ENCODE data around the gene ASCC3. TPM values are rescaled to one million over a fixed set of nuclear protein-coding genes. Genes with fewer than 3 reads are reported as not detected.

The ASCC3 gene
- total RNA-seq, 1 experiment from 2014 or later, result 79.3 TPM

DNA sequence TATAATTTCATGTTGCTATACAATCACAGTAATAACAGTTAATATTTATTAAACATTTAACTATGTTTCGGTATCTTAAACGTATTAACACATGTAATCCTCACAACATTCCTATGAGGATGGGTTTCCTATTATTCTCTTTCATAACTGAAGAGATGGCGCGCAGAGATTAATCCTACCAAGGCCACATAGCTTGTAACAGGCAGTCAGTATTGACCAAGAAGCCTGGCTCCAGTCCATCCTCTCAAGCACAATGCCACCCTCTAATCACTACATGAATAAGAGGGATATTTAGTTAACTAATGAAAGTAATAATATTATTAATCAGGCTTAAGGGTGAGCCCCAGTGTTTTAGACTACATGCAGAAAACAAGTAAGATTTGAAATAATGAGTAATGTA lies 266.7 kb downstream of the ASCC3 start:
- H3K9me3 ChIP-seq (replicated peaks), result no peaks in the 10 kb centered on the region
- peaks cover 5% of the 10 kb centered on the region; the same call in 1 of the 2 replicates for H3K4me1 ChIP-seq
- no peaks in the 10 kb centered on the region for H3K27me3 ChIP-seq
- no peaks in the 10 kb centered on the region for H3K36me3 ChIP-seq
- no peak overlapping the region for H3K27ac ChIP-seq
- DNase-seq, result peak; percentile 7 to 13
- H3K4me3 ChIP-seq, result no peak overlapping the region

DNA sequence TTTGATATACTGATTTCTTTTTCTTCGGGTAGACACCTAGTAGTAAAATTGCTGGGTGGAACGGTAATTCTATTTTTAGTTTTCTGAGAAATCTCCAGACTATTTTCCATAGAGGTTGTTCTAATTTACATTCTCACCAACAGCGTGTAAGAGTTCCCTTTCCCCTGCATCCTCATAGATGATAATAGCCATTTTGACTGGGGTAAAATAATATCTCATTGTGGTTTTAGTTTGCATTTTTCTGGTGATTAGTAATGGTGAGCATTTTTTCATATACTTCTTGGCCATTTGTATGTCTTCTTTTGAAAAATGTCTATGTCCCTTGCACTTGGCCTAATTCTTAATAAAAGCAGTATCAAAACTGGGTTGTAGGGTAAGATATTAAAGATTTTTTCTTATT lies 267.5 kb downstream of the ASCC3 start:
- Histone ChIP-seq H3K4me3 (no peak overlapping the region), H3K27ac (no peak overlapping the region), H3K36me3 (no peaks in the 10 kb centered on the region), H3K27me3 (no peaks in the 10 kb centered on the region), H3K4me1 (peaks cover 5% of the 10 kb centered on the region; the same call in 1 of the 2 replicates), H3K9me3 (replicated peaks) (no peaks in the 10 kb centered on the region)
- DNase-seq, result peak in 1 of 2 experiments; percentile 4

GRCh38 chr6:100612094-100612493 lies 269.0 kb downstream of the ASCC3 start:
- Histone ChIP-seq H3K4me1 (peaks cover 5% of the 10 kb centered on the region; the same call in 1 of the 2 replicates), H3K36me3 (no peaks in the 10 kb centered on the region), H3K9me3 (replicated peaks) (no peaks in the 10 kb centered on the region), H3K27me3 (no peaks in the 10 kb centered on the region), H3K27ac (no peak overlapping the region), H3K4me3 (no peak overlapping the region)
- no peak for DNase-seq

DNA sequence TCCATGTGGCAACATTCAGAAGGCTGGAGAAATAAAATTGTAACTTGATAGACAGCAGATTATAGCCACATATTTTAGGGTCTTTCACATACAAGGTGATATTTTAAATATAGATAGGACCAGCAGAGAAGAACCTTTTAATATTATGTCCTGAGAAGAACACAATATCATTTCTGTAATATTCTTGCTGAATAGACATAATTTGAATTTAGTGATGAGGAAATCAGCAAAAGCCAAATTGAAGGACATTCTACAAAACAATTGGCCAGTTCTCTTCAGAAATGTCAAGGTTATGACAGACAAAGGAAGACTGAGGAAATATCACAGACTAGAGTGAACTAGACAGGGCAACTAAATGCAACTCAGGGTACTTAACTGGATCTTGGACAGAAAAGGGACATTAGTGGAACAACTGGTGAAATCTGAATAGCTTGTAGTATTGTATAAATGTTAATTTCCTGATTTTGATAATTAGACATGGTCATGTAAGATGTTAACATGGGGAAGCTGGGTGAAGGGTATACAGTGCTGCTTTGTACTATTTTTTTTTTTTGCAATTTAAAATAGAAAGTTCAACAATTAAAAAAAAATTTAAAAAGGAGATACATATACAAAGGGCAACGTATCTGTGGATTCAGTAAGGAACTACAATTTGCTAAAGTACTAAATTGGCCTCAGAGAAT lies 281.9 kb downstream of the ASCC3 start:
- Histone ChIP-seq H3K27me3 (no peaks in the 10 kb centered on the region), H3K36me3 (peaks cover 3% of the 10 kb centered on the region), H3K27ac (no peak overlapping the region), H3K9me3 (replicated peaks) (no peaks in the 10 kb centered on the region), H3K4me1 (no peaks in the 10 kb centered on the region), H3K4me3 (no peak overlapping the region)
- DNase-seq, result no peak

DNA sequence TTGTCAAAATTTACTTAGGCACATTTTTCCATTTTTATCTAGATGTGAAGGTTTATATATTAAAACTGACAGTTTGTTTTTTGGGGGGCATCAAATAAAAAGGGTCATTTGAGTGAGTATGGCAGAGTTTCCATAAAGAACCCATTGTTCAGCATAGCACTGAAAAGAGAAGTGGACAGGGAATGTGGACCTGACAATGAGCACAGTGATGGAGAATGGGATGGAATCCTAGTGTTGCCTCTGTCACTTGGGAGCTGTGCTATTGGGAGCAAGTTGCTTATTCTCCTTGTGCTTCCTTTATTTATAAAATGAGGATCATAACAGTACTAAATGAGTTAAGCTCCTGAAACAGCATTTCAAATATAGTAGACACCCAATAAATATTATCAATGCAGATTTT lies 285.7 kb downstream of the ASCC3 start:
- peaks cover 1% of the 10 kb centered on the region for H3K36me3 ChIP-seq
- H3K27ac ChIP-seq, result no peak overlapping the region
- no peak overlapping the region for H3K4me3 ChIP-seq
- H3K9me3 ChIP-seq (replicated peaks), result no peaks in the 10 kb centered on the region
- H3K27me3 ChIP-seq, result no peaks in the 10 kb centered on the region
- DNase-seq, result no peak
- H3K4me1 ChIP-seq, result no peaks in the 10 kb centered on the region; the same call in 1 of the 2 replicates

DNA sequence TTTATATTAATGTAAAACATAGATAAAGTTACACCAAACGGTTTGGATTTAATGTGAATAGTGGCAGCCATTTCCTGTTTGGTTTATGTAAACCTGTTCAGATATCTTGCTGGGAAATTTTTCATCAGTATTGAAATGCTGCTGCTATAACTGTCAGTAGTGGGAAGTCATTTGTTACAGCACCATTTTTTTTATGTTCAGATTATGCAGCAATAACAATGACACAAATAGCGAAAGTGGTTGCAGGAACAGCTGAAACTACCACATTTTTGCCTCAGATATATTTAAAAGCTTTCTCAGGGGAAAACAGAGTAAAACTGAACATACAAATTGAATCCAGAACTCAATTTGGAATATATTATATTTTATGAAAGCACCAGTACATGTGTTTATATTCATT lies 287.6 kb downstream of the ASCC3 start:
- Histone ChIP-seq H3K36me3 (peaks cover 18% of the 10 kb centered on the region), H3K4me1 (no peaks in the 10 kb centered on the region; the same call in 1 of the 2 replicates), H3K9me3 (replicated peaks) (no peaks in the 10 kb centered on the region), H3K27me3 (no peaks in the 10 kb centered on the region), H3K27ac (no peak overlapping the region), H3K4me3 (no peak overlapping the region)
- DNase-seq, result no peak

- Histone ChIP-seq H3K27me3 (no peaks in the 10 kb centered on the region), H3K27ac (no peak overlapping the region), H3K36me3 (peaks cover 23% of the 10 kb centered on the region), H3K4me1 (no peaks in the 10 kb centered on the region; the same call in 1 of the 2 replicates), H3K9me3 (replicated peaks) (no peaks in the 10 kb centered on the region), H3K4me3 (no peak overlapping the region)
- DNase-seq, result peak in 1 of 2 experiments; percentile 26
Measured at GRCh38 chr6:100592929-100593328, 288.2 kb downstream of the ASCC3 start.

DNA sequence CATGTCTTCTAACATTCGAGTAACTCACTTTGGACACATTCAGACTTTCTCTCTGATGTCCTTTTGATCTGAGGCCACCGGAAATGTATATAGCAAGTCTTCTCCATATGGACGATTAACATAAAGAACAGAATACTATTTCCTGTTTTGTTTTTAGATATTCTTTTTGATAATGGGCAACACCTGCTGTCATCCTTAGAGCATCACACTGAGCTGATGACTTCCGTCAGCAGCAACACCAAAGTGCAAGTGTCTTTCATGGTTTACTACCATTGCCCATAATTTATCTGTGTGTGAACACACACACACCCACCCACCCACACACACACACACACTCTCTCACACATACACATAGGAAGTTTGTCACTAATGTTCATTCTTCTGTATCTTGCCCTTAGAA lies 303.7 kb downstream of the ASCC3 start:
- no peak for DNase-seq
- H3K4me1 ChIP-seq, result no peaks in the 10 kb centered on the region
- H3K9me3 ChIP-seq (replicated peaks), result peaks cover 4% of the 10 kb centered on the region; the same call in 1 of the 2 replicates
- H3K36me3 ChIP-seq, result peaks cover 17% of the 10 kb centered on the region
- H3K4me3 ChIP-seq, result no peak overlapping the region
- H3K27me3 ChIP-seq, result no peaks in the 10 kb centered on the region
- H3K27ac ChIP-seq, result no peak overlapping the region

DNA sequence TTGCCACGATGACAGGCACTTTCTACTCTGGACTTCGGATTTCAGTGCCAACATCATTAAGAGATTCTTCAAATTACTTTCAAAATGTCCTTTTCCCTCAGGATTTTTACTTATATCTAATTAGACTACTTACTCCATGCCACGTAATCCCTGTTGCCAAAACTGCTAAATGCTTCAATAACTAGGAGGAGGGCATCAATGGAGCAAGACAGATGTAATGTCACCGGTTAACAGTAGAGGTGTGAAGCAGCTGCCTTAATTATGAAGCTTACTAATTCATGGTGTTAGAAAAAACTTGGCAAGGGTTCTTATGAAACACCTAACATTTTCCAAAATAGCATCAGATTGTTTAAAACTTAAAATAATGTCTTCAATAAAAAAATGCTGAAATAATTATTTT lies 305.2 kb downstream of the ASCC3 start:
- Histone ChIP-seq H3K27me3 (no peaks in the 10 kb centered on the region), H3K4me1 (no peaks in the 10 kb centered on the region), H3K36me3 (peaks cover 26% of the 10 kb centered on the region), H3K9me3 (replicated peaks) (peaks cover 4% of the 10 kb centered on the region; the same call in 1 of the 2 replicates), H3K27ac (no peak overlapping the region), H3K4me3 (no peak overlapping the region)
- no peak for DNase-seq

DNA sequence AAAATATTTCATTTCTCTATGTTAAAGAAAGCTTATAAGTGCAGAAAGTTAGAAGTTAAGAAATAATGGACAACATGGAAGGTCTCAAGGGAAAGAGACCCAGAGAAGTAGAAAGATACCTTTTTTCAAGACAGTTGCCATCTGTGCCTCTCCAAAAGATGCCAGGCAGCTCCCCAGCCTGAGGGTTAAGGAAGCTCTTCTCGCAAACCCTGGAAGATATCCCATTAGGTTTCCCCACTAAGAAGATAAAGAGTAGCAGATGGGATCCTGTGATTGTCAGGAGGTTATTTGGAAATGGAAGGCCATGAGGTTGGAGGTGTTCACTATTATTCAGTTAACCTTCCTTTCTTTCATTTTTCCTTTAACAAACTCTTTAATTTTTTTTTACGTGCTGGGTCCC lies 306.3 kb downstream of the ASCC3 start:
- no peak for DNase-seq
- peaks cover 26% of the 10 kb centered on the region for H3K36me3 ChIP-seq
- no peak overlapping the region for H3K27ac ChIP-seq
- H3K4me3 ChIP-seq, result no peak overlapping the region
- peaks cover 4% of the 10 kb centered on the region; the same call in 1 of the 2 replicates for H3K9me3 ChIP-seq (replicated peaks)
- H3K27me3 ChIP-seq, result no peaks in the 10 kb centered on the region
- no peaks in the 10 kb centered on the region for H3K4me1 ChIP-seq

- peak in 1 of 2 experiments; percentile 46 for DNase-seq
- Histone ChIP-seq H3K4me1 (no peaks in the 10 kb centered on the region), H3K4me3 (no peak overlapping the region), H3K27ac (no peak overlapping the region), H3K27me3 (no peaks in the 10 kb centered on the region), H3K36me3 (peaks cover 25% of the 10 kb centered on the region), H3K9me3 (replicated peaks) (no peaks in the 10 kb centered on the region)
Measured at GRCh38 chr6:100573166-100573565, 308.0 kb downstream of the ASCC3 start.

- no peaks in the 10 kb centered on the region for H3K9me3 ChIP-seq (replicated peaks)
- no peak overlapping the region for H3K27ac ChIP-seq
- no peaks in the 10 kb centered on the region for H3K4me1 ChIP-seq
- DNase-seq, result no peak
- no peaks in the 10 kb centered on the region for H3K27me3 ChIP-seq
- peaks cover 20% of the 10 kb centered on the region for H3K36me3 ChIP-seq
- H3K4me3 ChIP-seq, result no peak overlapping the region
Measured at GRCh38 chr6:100568255-100568654, 312.9 kb downstream of the ASCC3 start.

GRCh38 chr6:100566563-100566962 lies 314.6 kb downstream of the ASCC3 start:
- H3K27me3 ChIP-seq, result no peaks in the 10 kb centered on the region
- H3K4me1 ChIP-seq, result no peaks in the 10 kb centered on the region
- H3K9me3 ChIP-seq (replicated peaks), result no peaks in the 10 kb centered on the region
- no peak overlapping the region for H3K4me3 ChIP-seq
- no peak overlapping the region for H3K27ac ChIP-seq
- peaks cover 17% of the 10 kb centered on the region for H3K36me3 ChIP-seq
- DNase-seq, result no peak

GRCh38 chr6:100565439-100566104 lies 315.6 kb downstream of the ASCC3 start:
- H3K4me3 ChIP-seq, result no peak overlapping the region
- peaks cover 11% of the 10 kb centered on the region for H3K36me3 ChIP-seq
- no peaks in the 10 kb centered on the region for H3K27me3 ChIP-seq
- no peak overlapping the region for H3K27ac ChIP-seq
- no peaks in the 10 kb centered on the region for H3K9me3 ChIP-seq (replicated peaks)
- no peak for DNase-seq
- H3K4me1 ChIP-seq, result peaks cover 4% of the 10 kb centered on the region; the same call in 1 of the 2 replicates

DNA sequence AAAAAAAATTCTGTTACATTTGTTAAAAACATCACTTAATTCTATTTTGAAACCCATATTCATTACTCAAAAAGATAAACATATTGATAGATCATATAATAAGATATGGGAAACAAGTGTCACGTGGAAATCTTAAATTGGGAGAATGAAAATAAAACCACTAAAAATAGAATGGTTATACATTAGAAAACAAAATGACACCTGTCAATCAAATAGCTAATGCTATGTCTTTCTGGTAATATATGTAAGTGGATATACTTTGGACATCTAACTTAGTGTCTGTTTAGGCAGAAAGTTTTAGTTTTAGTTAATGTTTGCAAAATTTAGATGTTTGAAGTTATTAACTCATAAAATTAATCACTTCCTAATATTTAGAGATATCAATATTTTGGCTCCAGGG lies 321.3 kb downstream of the ASCC3 start:
- H3K27ac ChIP-seq, result no peak overlapping the region
- no peak overlapping the region for H3K4me3 ChIP-seq
- H3K4me1 ChIP-seq, result peaks cover 8% of the 10 kb centered on the region
- no peaks in the 10 kb centered on the region; the same call in none of the 2 replicates for H3K36me3 ChIP-seq
- H3K27me3 ChIP-seq, result no peaks in the 10 kb centered on the region
- no peaks in the 10 kb centered on the region for H3K9me3 ChIP-seq (replicated peaks)
- DNase-seq, result no peak
